ENCODE data around the gene LEFTY1. TPM values are rescaled to one million over a fixed set of nuclear protein-coding genes. Genes with fewer than 3 reads are reported as not detected.

Gene LEFTY1
- total and polyA plus RNA-seq, 2 of the 13 experiments (the other 11 are each of a cell fraction or from before 2014, with no cell fraction given) = 0.29 to 0.79 TPM

GRCh38 chr1:225882694-225883615, 6.0 kb downstream of the LEFTY1 start (continued):
- TF ChIP-seq PAXIP1 (CRISPR knock-in tag; conservative IDR thresholded peaks at IDR 0.05) (no peak), HOXA5 (CRISPR knock-in tag; IDR thresholded peaks at IDR 0.05) (no peak; the same call in 1 of the 2 replicates), KMT2B (CRISPR knock-in tag; IDR thresholded peaks at IDR 0.05) (0 out of 2 replicates have a peak, but pooled peaks have one; percentile 12), ZNF546 (CRISPR knock-in tag; conservative IDR thresholded peaks at IDR 0.05) (no peak), MBD4 (IDR thresholded peaks at IDR 0.05; ENCODE audit: borderline replicate concordance, low read length) (no peak), KDM5B (CRISPR knock-in tag; IDR thresholded peaks at IDR 0.05; ENCODE audit: borderline replicate concordance) (peak; percentile 14; the same call in 1 of the 2 replicates), MED8 (CRISPR knock-in tag; IDR thresholded peaks at IDR 0.05; ENCODE audit: insufficient replicate concordance) (no peak), ZNF12 (CRISPR knock-in tag; IDR thresholded peaks at IDR 0.05) (no peak), ZNF790 (CRISPR knock-in tag; IDR thresholded peaks at IDR 0.05; ENCODE audit: borderline replicate concordance) (0 out of 2 replicates have a peak, but pooled peaks have one; percentile 74), ZNF180 (CRISPR knock-in tag; IDR thresholded peaks at IDR 0.05; ENCODE audit: borderline replicate concordance, low read depth) (no peak), PRPF4 (IDR thresholded peaks at IDR 0.05; ENCODE audit: low read depth, low read length, poor library complexity, severe bottlenecking) (no peak), NFE2L1 (CRISPR knock-in tag; IDR thresholded peaks at IDR 0.05; ENCODE audit: borderline replicate concordance) (no peak), FOXO1 (CRISPR knock-in tag; IDR thresholded peaks at IDR 0.05) (no peak), KLF16 (CRISPR knock-in tag; IDR thresholded peaks at IDR 0.05) (no peak), MAFF (IDR thresholded peaks at IDR 0.05; ENCODE audit: low read depth, low read length) (no peak), SMAD1 (CRISPR knock-in tag; IDR thresholded peaks at IDR 0.05; ENCODE audit: borderline replicate concordance, low read depth) (no peak; the same call in 1 of the 2 replicates), MTF1 (CRISPR knock-in tag; IDR thresholded peaks at IDR 0.05) (0 out of 2 replicates have a peak, but pooled peaks have one; percentile 55), ZBTB7A (CRISPR knock-in tag; IDR thresholded peaks at IDR 0.05) (peak; percentile 49; the same call in 1 of the 2 replicates), ZNF780A (CRISPR knock-in tag; IDR thresholded peaks at IDR 0.05) (no peak), ZNF768 (CRISPR knock-in tag; IDR thresholded peaks at IDR 0.05) (peak; percentile 38; the same call in 1 of the 2 replicates), ZNF296 (CRISPR knock-in tag; conservative IDR thresholded peaks at IDR 0.05) (0 out of 2 replicates have a peak, but pooled peaks have one; percentile 2)
- TF ChIP-seq, protein P1, sequence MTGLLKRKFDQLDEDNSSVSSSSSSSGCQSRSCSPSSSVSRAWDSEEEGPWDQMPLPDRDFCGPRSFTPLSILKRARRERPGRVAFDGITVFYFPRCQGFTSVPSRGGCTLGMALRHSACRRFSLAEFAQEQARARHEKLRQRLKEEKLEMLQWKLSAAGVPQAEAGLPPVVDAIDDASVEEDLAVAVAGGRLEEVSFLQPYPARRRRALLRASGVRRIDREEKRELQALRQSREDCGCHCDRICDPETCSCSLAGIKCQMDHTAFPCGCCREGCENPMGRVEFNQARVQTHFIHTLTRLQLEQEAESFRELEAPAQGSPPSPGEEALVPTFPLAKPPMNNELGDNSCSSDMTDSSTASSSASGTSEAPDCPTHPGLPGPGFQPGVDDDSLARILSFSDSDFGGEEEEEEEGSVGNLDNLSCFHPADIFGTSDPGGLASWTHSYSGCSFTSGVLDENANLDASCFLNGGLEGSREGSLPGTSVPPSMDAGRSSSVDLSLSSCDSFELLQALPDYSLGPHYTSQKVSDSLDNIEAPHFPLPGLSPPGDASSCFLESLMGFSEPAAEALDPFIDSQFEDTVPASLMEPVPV (CRISPR knock-in tag; IDR thresholded peaks at IDR 0.05) = peak; percentile 38; the same call in 1 of the 2 replicates
- TF ChIP-seq, protein P2, sequence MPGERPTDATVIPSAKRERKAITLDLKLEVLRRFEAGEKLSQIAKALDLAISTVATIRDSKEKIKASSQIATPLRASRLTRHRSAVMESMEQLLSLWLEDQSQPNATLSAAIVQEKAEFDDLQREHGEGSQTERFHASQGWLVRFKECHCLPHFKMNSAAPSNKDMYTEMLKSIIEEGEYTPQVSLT (CRISPR knock-in tag; IDR thresholded peaks at IDR 0.05; ENCODE audit: borderline replicate concordance, low read depth) = no peak
- TF ChIP-seq, protein P3, sequence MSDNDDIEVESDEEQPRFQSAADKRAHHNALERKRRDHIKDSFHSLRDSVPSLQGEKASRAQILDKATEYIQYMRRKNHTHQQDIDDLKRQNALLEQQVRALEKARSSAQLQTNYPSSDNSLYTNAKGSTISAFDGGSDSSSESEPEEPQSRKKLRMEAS (IDR thresholded peaks at IDR 0.05) = peak; percentile 73
